SU-DHL-6 (cell line): ENCODE measurements around the gene RBM12.
A peak's percentile ranks its signal among the peaks of the same experiment; 100 is the strongest.

Experiments used
- H2AFZ ChIP-seq: fragments of 200-600 bp; sonication (generic); 2 replicates; pipeline ENCODE4 v1.6.1; 2014; ENCODE audit warnings: low read depth, mild to moderate bottlenecking, moderate library complexity, mixed read lengths, antibody characterized with exemption, low read length; ENCODE audit not compliant: severe bottlenecking
- H3F3A ChIP-seq: fragments of 200-600 bp; shearing (Covaris generic); 2 replicates; pipeline ENCODE4 v1.6.0; 2016; ENCODE audit warnings: antibody characterized with exemption, mild to moderate bottlenecking; ENCODE audit not compliant: insufficient read depth
- H3K27ac ChIP-seq: fragments of 200-600 bp; sonication (generic); 2 replicates; pipeline ENCODE4 v1.5.1; 2016; ENCODE audit warnings: low read depth, mild to moderate bottlenecking, low read length, moderate library complexity, mixed read lengths
- H3K27me3 ChIP-seq: fragments of 200-600 bp; sonication (generic), shearing (Covaris generic); 2 replicates; pipeline ENCODE4 v1.6.0; 2014; ENCODE audit warnings: mild to moderate bottlenecking, low read length
- H3K36me3 ChIP-seq: fragments of 200-600 bp; sonication (generic); 2 replicates; pipeline ENCODE4 v1.6.1; 2014; ENCODE audit warnings: mild to moderate bottlenecking, low read length, mixed read lengths
- H3K4me2 ChIP-seq: fragments of 300-600, 200-600 bp; shearing (Covaris generic), sonication (generic); 2 replicates; pipeline ENCODE4 v1.6.0; 2014; ENCODE audit warnings: low read length, low read depth, mild to moderate bottlenecking; ENCODE audit not compliant: poor library complexity, severe bottlenecking
- H3K4me3 ChIP-seq: fragments of 200-600 bp; sonication (generic); 2 replicates; pipeline ENCODE4 v1.5.1; 2014; ENCODE audit warnings: antibody characterized with exemption, low read length, mild to moderate bottlenecking, mixed read lengths; ENCODE audit not compliant: insufficient read depth, poor library complexity, severe bottlenecking
- H3K79me2 ChIP-seq: fragments of 200-600 bp; sonication (generic); 2 replicates; pipeline ENCODE4 v1.6.1; 2014; ENCODE audit warnings: mild to moderate bottlenecking, low read length, moderate library complexity; ENCODE audit not compliant: insufficient read depth
- H3K9ac ChIP-seq: fragments of 200-600 bp; sonication (generic); 2 replicates; pipeline ENCODE4 v1.7.0; 2014; ENCODE audit warnings: mild to moderate bottlenecking, low read length
- H3K9me2 ChIP-seq: fragments of 200-600 bp; sonication (generic); replicated peaks from 2 replicates; pipeline ENCODE4 v1.6.1; 2014; ENCODE audit warnings: low read length; ENCODE audit not compliant: insufficient read depth
- H3K9me3 ChIP-seq: fragments of 200-600 bp; sonication (generic); 2 replicates; pipeline ENCODE4 v1.6.1; 2014; ENCODE audit warnings: low read length, mixed read lengths; ENCODE audit not compliant: insufficient read depth
- H4K20me1 ChIP-seq: fragments of 200-600 bp; sonication (generic); 2 replicates; pipeline ENCODE4 v1.6.1; 2014; ENCODE audit warnings: low read depth, mild to moderate bottlenecking, antibody characterized with exemption, low read length, moderate library complexity, mixed read lengths
- EZH2phosphoT487 ChIP-seq: fragments of 200-600 bp; sonication (generic), shearing (Covaris generic); conservative IDR thresholded peaks from 2 replicates; pipeline ENCODE4 v1.6.1; 2018; ENCODE audit warnings: mild to moderate bottlenecking, antibody characterized with exemption, low read length, moderate library complexity, mixed read lengths
- TF ChIP-seq, protein P1 (sequence below): fragments of 200-600 bp; sonication (generic); IDR thresholded peaks from one replicate; pipeline ENCODE4 v1.5.1; 2017; ENCODE audit warnings: antibody characterized with exemption, mild to moderate bottlenecking, low read length, moderate library complexity; ENCODE audit not compliant: insufficient read depth, poor library complexity, severe bottlenecking

Gene RBM12

DNA sequence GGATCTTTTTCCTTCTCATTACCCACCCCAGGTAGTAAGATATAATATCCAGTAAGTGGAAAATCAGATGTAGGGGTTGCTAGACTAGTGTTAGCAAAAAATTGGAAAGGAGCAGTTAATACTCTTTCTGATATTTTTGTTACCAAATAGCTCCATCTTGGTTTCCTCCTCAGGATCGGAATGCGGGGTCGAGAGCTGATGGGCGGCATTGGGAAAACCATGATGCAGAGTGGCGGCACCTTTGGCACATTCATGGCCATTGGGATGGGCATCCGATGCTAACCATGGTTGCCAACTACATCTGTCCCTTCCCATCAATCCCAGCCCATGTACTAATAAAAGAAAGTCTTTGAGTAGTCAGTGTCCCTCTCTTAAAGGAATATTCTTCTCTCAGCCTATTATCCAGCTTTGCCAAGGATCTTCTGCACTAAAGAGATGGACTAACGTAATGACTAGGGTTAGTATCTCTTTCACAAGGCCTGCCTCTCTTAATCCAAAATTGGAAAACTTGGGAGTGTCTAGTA is 36.0 kb upstream of the RBM12 start:
- no peaks in the 10 kb centered on the region for H3K9me2 ChIP-seq
- no peak for TF ChIP-seq EZH2phosphoT487
- TF ChIP-seq, protein P1, sequence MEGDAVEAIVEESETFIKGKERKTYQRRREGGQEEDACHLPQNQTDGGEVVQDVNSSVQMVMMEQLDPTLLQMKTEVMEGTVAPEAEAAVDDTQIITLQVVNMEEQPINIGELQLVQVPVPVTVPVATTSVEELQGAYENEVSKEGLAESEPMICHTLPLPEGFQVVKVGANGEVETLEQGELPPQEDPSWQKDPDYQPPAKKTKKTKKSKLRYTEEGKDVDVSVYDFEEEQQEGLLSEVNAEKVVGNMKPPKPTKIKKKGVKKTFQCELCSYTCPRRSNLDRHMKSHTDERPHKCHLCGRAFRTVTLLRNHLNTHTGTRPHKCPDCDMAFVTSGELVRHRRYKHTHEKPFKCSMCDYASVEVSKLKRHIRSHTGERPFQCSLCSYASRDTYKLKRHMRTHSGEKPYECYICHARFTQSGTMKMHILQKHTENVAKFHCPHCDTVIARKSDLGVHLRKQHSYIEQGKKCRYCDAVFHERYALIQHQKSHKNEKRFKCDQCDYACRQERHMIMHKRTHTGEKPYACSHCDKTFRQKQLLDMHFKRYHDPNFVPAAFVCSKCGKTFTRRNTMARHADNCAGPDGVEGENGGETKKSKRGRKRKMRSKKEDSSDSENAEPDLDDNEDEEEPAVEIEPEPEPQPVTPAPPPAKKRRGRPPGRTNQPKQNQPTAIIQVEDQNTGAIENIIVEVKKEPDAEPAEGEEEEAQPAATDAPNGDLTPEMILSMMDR: no peak
- peaks cover 26% of the 10 kb centered on the region; the same call in 1 of the 2 replicates for H3K79me2 ChIP-seq
- no peak overlapping the region for H2AFZ ChIP-seq
- peaks cover 28% of the 10 kb centered on the region for H3K36me3 ChIP-seq
- peaks cover 73% of the 10 kb centered on the region for H3F3A ChIP-seq
- peak overlapping the region; percentile 93 for H3K9ac ChIP-seq
- H3K4me3 ChIP-seq: peak overlapping the region; percentile 92
- no peaks in the 10 kb centered on the region for H3K9me3 ChIP-seq
- H3K27ac ChIP-seq: peak overlapping the region; percentile 70
- peak overlapping the region; percentile 67 for H3K4me2 ChIP-seq
- no peaks in the 10 kb centered on the region for H3K27me3 ChIP-seq
- peaks cover 8% of the 10 kb centered on the region for H4K20me1 ChIP-seq

DNA sequence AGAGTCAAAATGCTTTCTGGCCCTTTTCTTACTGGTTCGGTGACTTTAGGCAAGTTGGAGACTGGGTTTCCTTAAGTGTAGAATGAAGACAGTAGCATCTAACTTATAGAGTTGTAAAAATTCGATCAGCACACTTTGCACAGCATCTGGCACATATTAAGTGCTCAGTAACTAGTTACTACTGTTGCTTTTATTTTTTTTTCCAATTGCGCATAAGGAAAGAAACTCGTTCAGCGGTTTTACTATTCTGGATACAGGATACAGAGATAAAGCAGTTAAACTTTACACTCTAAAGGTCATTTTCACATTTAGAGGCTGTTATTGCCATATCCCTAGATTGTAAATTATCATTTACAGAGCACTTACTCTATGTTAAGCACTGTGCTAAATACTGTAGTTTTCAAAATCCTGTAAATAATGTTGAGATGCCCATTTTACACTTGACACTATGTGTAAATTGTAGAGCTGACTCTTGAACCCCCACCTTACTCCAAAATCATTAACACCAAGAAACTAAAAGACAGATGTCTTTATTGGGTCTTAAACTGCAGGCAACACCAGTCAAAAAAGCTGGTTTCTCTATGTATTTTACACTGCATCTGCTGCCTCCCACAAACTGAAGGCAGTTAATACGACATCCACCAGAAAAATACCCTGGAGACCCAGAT is 35.4 kb upstream of the RBM12 start:
- H3K9ac ChIP-seq: peak overlapping the region; percentile 93
- peak overlapping the region; percentile 92 for H3K4me3 ChIP-seq
- H2AFZ ChIP-seq: peak overlapping the region; percentile 93
- no peaks in the 10 kb centered on the region for H3K9me3 ChIP-seq
- peaks cover 23% of the 10 kb centered on the region for H3K36me3 ChIP-seq
- no peaks in the 10 kb centered on the region for H3K27me3 ChIP-seq
- H4K20me1 ChIP-seq: peaks cover 8% of the 10 kb centered on the region
- no peak for TF ChIP-seq EZH2phosphoT487
- TF ChIP-seq, protein P1: no peak
- no peaks in the 10 kb centered on the region for H3K9me2 ChIP-seq
- H3K4me2 ChIP-seq: peak overlapping the region; percentile 67
- H3K79me2 ChIP-seq: peaks cover 26% of the 10 kb centered on the region; the same call in 1 of the 2 replicates
- H3K27ac ChIP-seq: peak overlapping the region; percentile 70
- H3F3A ChIP-seq: peaks cover 68% of the 10 kb centered on the region

DNA sequence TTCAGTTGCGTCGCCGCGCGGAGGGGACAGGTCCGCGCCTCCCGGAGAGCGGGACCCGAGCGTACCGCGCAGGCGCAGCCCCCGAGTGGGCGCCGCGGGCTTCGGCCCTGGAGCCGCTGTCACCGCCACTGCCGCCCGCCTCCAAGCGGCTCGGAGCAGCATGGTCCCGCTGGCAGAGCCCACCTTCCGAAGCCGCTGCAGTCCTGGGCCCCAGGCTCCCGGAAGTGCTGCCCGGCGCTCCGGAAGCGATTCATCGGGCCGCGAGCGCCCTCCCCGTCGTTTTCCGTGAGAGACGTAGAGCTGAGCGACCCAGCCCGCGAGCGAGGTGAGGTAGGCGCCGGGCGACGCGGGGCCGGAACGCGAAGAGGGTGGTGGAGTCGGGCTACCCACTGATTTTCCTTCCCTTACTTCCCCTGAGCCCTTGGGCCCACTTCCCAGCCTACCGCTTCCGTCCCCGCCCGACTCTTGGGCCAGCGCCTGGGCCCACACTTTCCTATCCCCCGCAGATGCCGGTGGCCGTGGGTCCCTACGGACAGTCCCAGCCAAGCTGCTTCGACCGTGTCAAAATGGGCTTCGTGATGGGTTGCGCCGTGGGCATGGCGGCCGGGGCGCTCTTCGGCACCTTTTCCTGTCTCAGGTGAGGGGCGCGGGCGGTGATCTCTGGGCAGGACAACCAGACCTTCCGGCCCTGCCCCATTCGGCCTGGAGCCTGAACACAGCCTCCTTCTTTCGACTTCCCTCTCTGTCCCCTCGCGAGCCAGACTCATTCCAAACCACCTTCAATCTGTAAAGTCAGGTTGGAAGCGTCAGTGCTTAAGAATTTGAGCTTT is 34.6 kb upstream of the RBM12 start, which contains the start of the genes NFS1 and ROMO1:
TSS of gene NFS1 (minus strand) at position 226 of the 830 bp plus-strand sequence. CDS start at position 162, 64 bp downstream.
TSS of gene ROMO1 (plus strand) at position 279 of the 830 bp plus-strand sequence. CDS start at position 507, 228 bp downstream.
- peaks cover 26% of the 10 kb centered on the region; the same call in 1 of the 2 replicates for H3K79me2 ChIP-seq
- peaks cover 60% of the 10 kb centered on the region for H3F3A ChIP-seq
- TF ChIP-seq EZH2phosphoT487: no peak
- TF ChIP-seq, protein P1: no peak
- H4K20me1 ChIP-seq: peaks cover under 1% of the 10 kb centered on the region
- H3K4me2 ChIP-seq: peak within 1 kb of the TSS; percentile 67
- H3K4me3 ChIP-seq: peak within 1 kb of the TSS; percentile 92
- H2AFZ ChIP-seq: peak within 1 kb of the TSS; percentile 93
- H3K9ac ChIP-seq: peak within 1 kb of the TSS; percentile 93
- no peaks in the 10 kb centered on the region for H3K27me3 ChIP-seq
- H3K27ac ChIP-seq: peak within 1 kb of the TSS; percentile 70
- no peaks in the 10 kb centered on the region for H3K9me3 ChIP-seq
- no peaks in the 10 kb centered on the region for H3K9me2 ChIP-seq
- peaks cover 16% of the 10 kb centered on the region for H3K36me3 ChIP-seq
